ENCODE results near the gene DNAJA3. TPM values are rescaled to one million over a fixed set of nuclear protein-coding genes. Genes with fewer than 3 reads are reported as not detected.

Gene DNAJA3
- total RNA-seq, 6 donors from 2014 or later: 31.2 to 61.8 (median 36.6) TPM

DNA sequence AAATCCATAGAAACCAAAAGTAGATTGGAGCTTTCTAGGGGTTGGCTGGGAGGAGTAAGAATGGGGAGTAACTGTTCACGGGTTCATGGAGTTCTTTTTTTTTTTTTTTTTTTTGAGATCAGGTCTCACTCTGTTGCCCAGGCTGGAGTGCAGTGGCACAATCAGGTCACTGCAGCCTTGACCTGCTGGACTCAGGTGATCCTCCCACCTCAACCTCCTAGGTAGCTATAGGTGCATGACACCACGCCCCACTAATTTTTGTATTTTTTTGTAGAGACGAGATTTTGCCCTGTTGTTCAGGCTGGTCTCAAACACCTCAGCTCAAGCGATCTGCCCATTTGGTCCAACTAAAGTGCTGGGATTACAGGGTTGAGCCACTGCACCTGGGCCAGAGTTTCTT, 47.2 kb downstream of the DNAJA3 start:
- ATAC-seq (ENCODE audit: low FRiP score in 2 of 2) (no peak), DNase-seq (no peak)
- TF ChIP-seq, protein P1, sequence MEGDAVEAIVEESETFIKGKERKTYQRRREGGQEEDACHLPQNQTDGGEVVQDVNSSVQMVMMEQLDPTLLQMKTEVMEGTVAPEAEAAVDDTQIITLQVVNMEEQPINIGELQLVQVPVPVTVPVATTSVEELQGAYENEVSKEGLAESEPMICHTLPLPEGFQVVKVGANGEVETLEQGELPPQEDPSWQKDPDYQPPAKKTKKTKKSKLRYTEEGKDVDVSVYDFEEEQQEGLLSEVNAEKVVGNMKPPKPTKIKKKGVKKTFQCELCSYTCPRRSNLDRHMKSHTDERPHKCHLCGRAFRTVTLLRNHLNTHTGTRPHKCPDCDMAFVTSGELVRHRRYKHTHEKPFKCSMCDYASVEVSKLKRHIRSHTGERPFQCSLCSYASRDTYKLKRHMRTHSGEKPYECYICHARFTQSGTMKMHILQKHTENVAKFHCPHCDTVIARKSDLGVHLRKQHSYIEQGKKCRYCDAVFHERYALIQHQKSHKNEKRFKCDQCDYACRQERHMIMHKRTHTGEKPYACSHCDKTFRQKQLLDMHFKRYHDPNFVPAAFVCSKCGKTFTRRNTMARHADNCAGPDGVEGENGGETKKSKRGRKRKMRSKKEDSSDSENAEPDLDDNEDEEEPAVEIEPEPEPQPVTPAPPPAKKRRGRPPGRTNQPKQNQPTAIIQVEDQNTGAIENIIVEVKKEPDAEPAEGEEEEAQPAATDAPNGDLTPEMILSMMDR (IDR thresholded peaks at IDR 0.05): no peak
- TF ChIP-seq POLR2A (IDR thresholded peaks at IDR 0.05) (no peak), EP300 (IDR thresholded peaks at IDR 0.05) (no peak), POLR2AphosphoS5 (IDR thresholded peaks at IDR 0.05) (no peak)
- H3K4me3 ChIP-seq: no peak overlapping the region
- H3K27ac ChIP-seq: no peak overlapping the region
- no peaks in the 10 kb centered on the region for H3K9me3 ChIP-seq
- no peaks in the 10 kb centered on the region for H3K27me3 ChIP-seq
- 66 to 82% methylated on average over 4 of the region's 4 CpGs for WGBS, 2 donors
- peaks cover 24 to 39% (median 29%) of the 10 kb centered on the region in 4 donors for H3K4me1 ChIP-seq
- peaks cover 0 to 14% (median 8%) of the 10 kb centered on the region in 4 donors for H3K36me3 ChIP-seq

DNA sequence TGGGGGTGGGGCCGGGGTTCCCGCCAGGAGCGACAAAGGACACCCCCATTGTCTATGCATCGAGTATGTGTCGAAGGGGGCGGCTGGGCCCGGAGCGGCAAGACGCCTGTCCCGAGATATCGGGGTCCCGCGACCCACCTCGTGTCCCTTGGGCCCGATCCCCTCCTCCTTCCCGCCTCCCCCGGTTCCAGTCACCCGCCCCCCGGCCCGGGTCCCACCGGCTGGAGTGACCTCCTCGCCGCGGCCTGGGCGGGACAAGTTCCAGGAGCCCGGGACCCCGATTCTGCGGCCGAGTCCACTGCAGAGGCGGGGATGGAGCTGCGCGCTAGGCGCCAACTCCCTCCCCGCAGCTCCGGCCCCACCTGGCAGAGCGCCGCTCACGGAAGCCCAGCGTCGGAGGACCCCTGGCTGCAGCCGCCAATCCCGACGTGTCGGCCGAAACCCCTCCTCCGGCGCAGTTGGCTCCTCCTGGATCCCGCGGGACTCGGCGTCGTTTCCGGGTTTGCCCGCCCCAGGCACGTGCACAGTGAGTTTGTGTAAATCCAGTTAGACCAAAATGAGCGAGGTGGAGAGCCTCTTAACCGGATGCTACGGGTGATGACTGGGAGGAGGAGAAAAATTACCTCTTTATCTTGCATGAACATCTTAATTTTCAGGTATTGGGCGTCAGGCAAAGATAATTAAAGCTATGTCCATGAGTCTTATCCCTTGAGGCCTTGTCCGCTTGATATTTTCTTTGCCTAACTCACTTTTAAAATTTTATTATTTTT, 48.7 kb downstream of the DNAJA3 start, which contains the start of gene NMRAL1:
TSS of gene NMRAL1 (minus strand) at position 434 of the 770 bp plus-strand sequence. CDS start 493 bp downstream, outside the sequence.
- Histone ChIP-seq H3K27me3 (no peaks in the 10 kb centered on the region), H3K27ac (peak within 1 kb of the TSS; percentile 75 to 87 (median 84)), H3K9me3 (no peaks in the 10 kb centered on the region), H3K4me3 (peak within 1 kb of the TSS; percentile 53 to 89 (median 73)), H3K4me1 (peaks cover 29 to 48% (median 33%) of the 10 kb centered on the region in 4 donors), H3K36me3 (peaks cover 0 to 2% (median 1%) of the 10 kb centered on the region in 4 donors)
- ATAC-seq (ENCODE audit: low FRiP score in 2 of 2): peak; percentile 85
- peak; percentile 96 for DNase-seq
- TF ChIP-seq, protein P1 (IDR thresholded peaks at IDR 0.05): peak in 3 of 6 experiments; percentile 8 to 43 (median 19)
- TF ChIP-seq EP300 (IDR thresholded peaks at IDR 0.05): peak in 1 of 4 donors; percentile 24
- peak in 1 of 4 donors; percentile 76 for TF ChIP-seq POLR2A (IDR thresholded peaks at IDR 0.05)
- peak; percentile 71 to 85 for TF ChIP-seq POLR2AphosphoS5 (IDR thresholded peaks at IDR 0.05)
- WGBS, 2 donors: 3 to 20% methylated on average over 5 to 58 of the region's 60 CpGs

DNA sequence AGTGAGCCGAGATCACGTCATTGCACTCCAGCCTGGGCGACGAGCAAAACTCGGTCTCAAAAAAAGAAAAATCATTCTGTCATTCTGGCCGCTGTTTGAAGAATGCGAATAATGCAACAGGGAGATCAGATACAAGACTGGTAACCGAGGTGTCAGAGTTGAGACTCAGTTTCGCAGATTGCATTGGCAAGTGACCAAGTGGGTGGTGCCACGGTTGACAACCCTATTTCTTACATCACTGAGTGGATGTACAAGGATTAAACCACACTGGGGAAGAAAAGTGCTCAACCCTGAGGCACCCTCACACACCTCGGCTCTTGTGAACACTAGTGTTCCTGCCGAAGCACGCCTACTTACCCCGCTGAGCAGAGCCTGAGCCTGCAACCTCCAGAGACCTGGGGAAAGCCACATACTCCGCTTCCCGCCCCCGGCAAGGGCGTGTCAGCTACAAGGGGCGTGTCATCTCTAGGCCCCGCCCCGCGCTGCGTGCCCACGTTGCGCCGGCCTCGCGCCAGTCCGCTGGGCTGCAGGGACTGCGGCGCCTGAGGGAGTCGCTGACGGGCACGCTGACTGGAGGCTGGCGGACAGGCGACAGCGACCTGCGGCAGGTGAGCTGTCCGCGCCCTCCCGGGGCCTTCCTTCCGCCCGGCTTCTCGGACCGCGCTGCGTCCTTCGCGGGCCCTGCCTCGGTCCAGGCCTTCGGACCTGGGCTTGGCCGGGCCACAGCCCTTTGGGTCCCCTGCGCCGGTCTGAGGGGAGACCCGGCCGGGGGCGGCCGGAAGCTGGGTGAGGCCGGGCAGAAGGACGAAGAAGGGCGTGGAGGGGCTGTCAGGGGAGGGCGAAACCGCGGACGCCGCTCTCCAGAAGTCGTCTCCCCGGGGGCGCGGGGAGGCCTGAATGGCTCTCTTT, 50.5 kb downstream of the DNAJA3 start, which contains the start of gene HMOX2:
TSS of gene HMOX2 (plus strand) at position 519 of the 909 bp plus-strand sequence. CDS start 29,127 bp downstream, outside the sequence.
- ATAC-seq (ENCODE audit: low FRiP score in 2 of 2): peak; percentile 97
- no peaks in the 10 kb centered on the region for H3K36me3 ChIP-seq
- H3K27ac ChIP-seq: peak within 1 kb of the TSS; percentile 87 to 96 (median 90)
- TF ChIP-seq POLR2A (IDR thresholded peaks at IDR 0.05): peak in 3 of 4 donors; percentile 75 to 98 (median 87)
- peak in 1 of 4 donors; percentile 41 for TF ChIP-seq EP300 (IDR thresholded peaks at IDR 0.05)
- TF ChIP-seq POLR2AphosphoS5 (IDR thresholded peaks at IDR 0.05): peak; percentile 84 to 98
- TF ChIP-seq, protein P1 (IDR thresholded peaks at IDR 0.05): peak in 5 of 6 experiments; percentile 23 to 65 (median 58)
- H3K4me3 ChIP-seq: peak within 1 kb of the TSS; percentile 71 to 100 (median 86)
- peak; percentile 97 to 99 for DNase-seq
- 15 to 49% methylated on average over 13 to 40 of the region's 70 CpGs for WGBS, 2 donors
- no peaks in the 10 kb centered on the region for H3K9me3 ChIP-seq
- no peaks in the 10 kb centered on the region for H3K27me3 ChIP-seq
- peaks cover 29 to 48% (median 33%) of the 10 kb centered on the region in 4 donors for H3K4me1 ChIP-seq

DNA sequence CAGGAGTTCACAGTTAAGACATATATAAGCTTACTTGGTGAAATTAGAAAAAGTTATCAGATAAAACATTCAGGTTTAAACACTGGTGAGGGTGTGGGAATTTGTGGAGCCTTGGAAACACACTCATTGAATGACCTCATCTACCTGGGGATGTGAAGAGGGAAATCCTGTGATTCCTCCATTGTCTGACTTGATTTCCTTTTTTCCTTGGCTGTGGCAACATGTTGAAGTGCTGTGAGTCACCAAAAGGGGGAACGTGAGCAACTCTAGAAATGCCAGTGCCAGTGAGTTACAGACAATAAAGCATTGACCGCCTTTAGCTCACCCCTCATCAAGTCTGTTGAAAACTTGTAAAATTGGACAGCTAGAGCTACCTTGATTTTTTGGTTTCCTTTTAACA, 52.3 kb downstream of the DNAJA3 start:
- WGBS, 2 donors: 44 to 63% methylated on average over 2 of the region's 2 CpGs
- DNase-seq: peak in 1 of 2 donors; percentile 32
- Histone ChIP-seq H3K9me3 (no peaks in the 10 kb centered on the region), H3K27me3 (no peaks in the 10 kb centered on the region), H3K36me3 (no peaks in the 10 kb centered on the region), H3K4me1 (peaks cover 29 to 60% (median 33%) of the 10 kb centered on the region in 4 donors), H3K27ac (peak overlapping the region in 2 of 4 donors; percentile 1 to 96), H3K4me3 (peak overlapping the region in 1 of 4 donors; percentile 1)
- ATAC-seq (ENCODE audit: low FRiP score in 2 of 2): no peak
- TF ChIP-seq, protein P1 (IDR thresholded peaks at IDR 0.05): peak in 1 of 6 experiments; percentile 19
- TF ChIP-seq POLR2A (IDR thresholded peaks at IDR 0.05): no peak

All from upper lobe of left lung (tissue), 6 donors.